Neural cell (in vitro differentiated cells): Measurements from ENCODE around the gene KCNAB1. TPM values are rescaled to one million over a fixed set of nuclear protein-coding genes. Genes with fewer than 3 reads are reported as not detected.

Experiments used
- H2AFZ ChIP-seq: fragments of 200-600, 300-800 bp; sonication (generic), shearing (Covaris generic); 2 replicates; pipeline ENCODE4 v1.6.0; 2014; ENCODE audit warnings: low read depth, mild to moderate bottlenecking, antibody characterized with exemption, low read length, moderate library complexity
- H3F3A ChIP-seq: fragments of 200-600 bp; shearing (Covaris generic); 2 replicates; pipeline ENCODE4 v1.6.1; 2016; ENCODE audit warnings: mild to moderate bottlenecking, moderate library complexity, mixed read lengths, antibody characterized with exemption, low read length; ENCODE audit not compliant: insufficient read depth, poor library complexity, severe bottlenecking
- H3K27ac ChIP-seq: fragments of 200-600, 300-800 bp; sonication (generic), shearing (Covaris generic); 2 replicates; pipeline ENCODE4 v1.5.1; 2014; ENCODE audit warnings: mild to moderate bottlenecking, low read length, moderate library complexity
- H3K27me3 ChIP-seq: fragments of 300-800, 200-600 bp; sonication (generic), shearing (Covaris generic); 2 replicates; pipeline ENCODE4 v1.6.0; 2014; ENCODE audit warnings: mild to moderate bottlenecking, low read depth, low read length, moderate library complexity; ENCODE audit not compliant: insufficient read depth
- H3K36me3 ChIP-seq: fragments of 300-800, 200-600 bp; sonication (generic), shearing (Covaris generic); 2 replicates; pipeline ENCODE4 v1.5.1; 2014; ENCODE audit warnings: mild to moderate bottlenecking, antibody characterized with exemption, low read length, moderate library complexity; ENCODE audit not compliant: insufficient read depth
- H3K4me2 ChIP-seq: fragments of 300-800, 200-600 bp; sonication (generic), shearing (Covaris generic); 2 replicates; pipeline ENCODE4 v1.6.0; 2014; ENCODE audit warnings: mild to moderate bottlenecking, low read length
- H3K4me3 ChIP-seq: fragments of 300-800, 200-600 bp; sonication (generic), shearing (Covaris generic); 2 replicates; pipeline ENCODE4 v1.5.1; 2014; ENCODE audit warnings: mild to moderate bottlenecking, low read length, moderate library complexity
- H3K79me2 ChIP-seq: fragments of 200-600 bp; shearing (Covaris generic); replicated peaks from 2 replicates; pipeline ENCODE4 v1.6.0; 2014; ENCODE audit warnings: mild to moderate bottlenecking, low read length, moderate library complexity; ENCODE audit not compliant: insufficient read depth
- H3K9ac ChIP-seq: fragments of 300-800, 200-600 bp; sonication (generic), shearing (Covaris generic); 2 replicates; pipeline ENCODE4 v1.6.1; 2016; ENCODE audit warnings: mild to moderate bottlenecking, low read length, mixed read lengths
- H3K9me2 ChIP-seq: fragments of 200-600 bp; shearing (Covaris generic); 2 replicates; pipeline ENCODE4 v1.6.1; 2016; ENCODE audit warnings: mild to moderate bottlenecking, low read length, mixed read lengths; ENCODE audit not compliant: insufficient read depth
- H3K9me3 ChIP-seq: fragments of 200-600, 300-800 bp; sonication (generic), shearing (Covaris generic); 2 replicates; pipeline ENCODE4 v1.6.1; 2016; ENCODE audit warnings: mild to moderate bottlenecking, mixed run types, low read length, moderate library complexity, mixed read lengths
- H4K20me1 ChIP-seq: fragments of 200-600 bp; shearing (Covaris generic); 2 replicates; pipeline ENCODE4 v1.6.1; 2016; ENCODE audit warnings: mild to moderate bottlenecking, mixed run types; ENCODE audit not compliant: insufficient read depth
- CTCF ChIP-seq: fragments of 450-650 bp; IDR thresholded peaks from 2 replicates; pipeline ENCODE4 v1.5.1; 2014; ENCODE audit warnings: antibody characterized with exemption, mild to moderate bottlenecking, moderate library complexity; ENCODE audit not compliant: poor library complexity, severe bottlenecking
- EP300 ChIP-seq: fragments of 450-650 bp; conservative IDR thresholded peaks from 2 replicates; pipeline ENCODE4 v1.6.1; 2014; ENCODE audit warnings: antibody characterized with exemption, mild to moderate bottlenecking, moderate library complexity; ENCODE audit not compliant: poor library complexity, severe bottlenecking
- EZH2 ChIP-seq: fragments of 200-600, 300-800 bp; shearing (Covaris generic), sonication (generic); IDR thresholded peaks from 2 replicates; pipeline ENCODE4 v1.6.1; 2014; ENCODE audit warnings: antibody characterized with exemption, low read length, borderline replicate concordance, mild to moderate bottlenecking; ENCODE audit not compliant: insufficient read depth, poor library complexity, severe bottlenecking
- MXI1 ChIP-seq: fragments of 450-650 bp; conservative IDR thresholded peaks from 2 replicates; pipeline ENCODE4 v1.6.1; 2014; ENCODE audit warnings: antibody characterized with exemption, mild to moderate bottlenecking; ENCODE audit not compliant: poor library complexity, severe bottlenecking
- POLR2AphosphoS5 ChIP-seq: IDR thresholded peaks from 2 replicates; pipeline ENCODE4 v1.6.1; 2012
- RAD21 ChIP-seq: fragments of 450-650 bp; conservative IDR thresholded peaks from 2 replicates; pipeline ENCODE4 v1.6.1; 2014; ENCODE audit warnings: antibody characterized with exemption, mild to moderate bottlenecking, moderate library complexity
- SMC3 ChIP-seq: fragments of 450-650 bp; conservative IDR thresholded peaks from 2 replicates; pipeline ENCODE4 v1.6.1; 2014; ENCODE audit warnings: antibody characterized with exemption, mild to moderate bottlenecking, moderate library complexity; ENCODE audit not compliant: poor library complexity
- TAF1 ChIP-seq: IDR thresholded peaks from 2 replicates; pipeline ENCODE4 v1.6.1; 2012; ENCODE audit warnings: low read depth
- polyA plus RNA-seq: library from polyadenylated mRNA; depleted of rRNA; stranded (reverse); fragments of >200 nt; gene quantifications from 2 replicates; pipeline ENCODE4 v1.2.3, GENCODE V29; 2014
- TF ChIP-seq, protein P1 (sequence below): IDR thresholded peaks from 2 replicates; pipeline ENCODE4 v1.6.1; 2012; ENCODE audit warnings: borderline replicate concordance

KCNAB1 gene
- polyA plus RNA-seq, 1 donor from 2014 or later = 14.9 TPM

- no peak overlapping the region for H2AFZ ChIP-seq
- TF ChIP-seq POLR2AphosphoS5 (no peak), EP300 (no peak), MXI1 (no peak), SMC3 (no peak), CTCF (no peak), EZH2 (no peak), RAD21 (no peak), TAF1 (no peak)
- TF ChIP-seq, protein P1, sequence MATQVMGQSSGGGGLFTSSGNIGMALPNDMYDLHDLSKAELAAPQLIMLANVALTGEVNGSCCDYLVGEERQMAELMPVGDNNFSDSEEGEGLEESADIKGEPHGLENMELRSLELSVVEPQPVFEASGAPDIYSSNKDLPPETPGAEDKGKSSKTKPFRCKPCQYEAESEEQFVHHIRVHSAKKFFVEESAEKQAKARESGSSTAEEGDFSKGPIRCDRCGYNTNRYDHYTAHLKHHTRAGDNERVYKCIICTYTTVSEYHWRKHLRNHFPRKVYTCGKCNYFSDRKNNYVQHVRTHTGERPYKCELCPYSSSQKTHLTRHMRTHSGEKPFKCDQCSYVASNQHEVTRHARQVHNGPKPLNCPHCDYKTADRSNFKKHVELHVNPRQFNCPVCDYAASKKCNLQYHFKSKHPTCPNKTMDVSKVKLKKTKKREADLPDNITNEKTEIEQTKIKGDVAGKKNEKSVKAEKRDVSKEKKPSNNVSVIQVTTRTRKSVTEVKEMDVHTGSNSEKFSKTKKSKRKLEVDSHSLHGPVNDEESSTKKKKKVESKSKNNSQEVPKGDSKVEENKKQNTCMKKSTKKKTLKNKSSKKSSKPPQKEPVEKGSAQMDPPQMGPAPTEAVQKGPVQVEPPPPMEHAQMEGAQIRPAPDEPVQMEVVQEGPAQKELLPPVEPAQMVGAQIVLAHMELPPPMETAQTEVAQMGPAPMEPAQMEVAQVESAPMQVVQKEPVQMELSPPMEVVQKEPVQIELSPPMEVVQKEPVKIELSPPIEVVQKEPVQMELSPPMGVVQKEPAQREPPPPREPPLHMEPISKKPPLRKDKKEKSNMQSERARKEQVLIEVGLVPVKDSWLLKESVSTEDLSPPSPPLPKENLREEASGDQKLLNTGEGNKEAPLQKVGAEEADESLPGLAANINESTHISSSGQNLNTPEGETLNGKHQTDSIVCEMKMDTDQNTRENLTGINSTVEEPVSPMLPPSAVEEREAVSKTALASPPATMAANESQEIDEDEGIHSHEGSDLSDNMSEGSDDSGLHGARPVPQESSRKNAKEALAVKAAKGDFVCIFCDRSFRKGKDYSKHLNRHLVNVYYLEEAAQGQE = no peak
- no peaks in the 10 kb centered on the region for H4K20me1 ChIP-seq
- H3K4me2 ChIP-seq = no peak overlapping the region
- no peaks in the 10 kb centered on the region for H3K27me3 ChIP-seq
- no peak overlapping the region for H3K9ac ChIP-seq
- no peak overlapping the region for H3K27ac ChIP-seq
- no peak overlapping the region for H3K4me3 ChIP-seq
- H3K36me3 ChIP-seq = no peaks in the 10 kb centered on the region
- no peaks in the 10 kb centered on the region for H3K9me3 ChIP-seq
- H3K79me2 ChIP-seq = no peaks in the 10 kb centered on the region
- no peaks in the 10 kb centered on the region for H3K9me2 ChIP-seq
- H3F3A ChIP-seq = no peaks in the 10 kb centered on the region
These were observed 63.0 kb downstream of the KCNAB1 start for GRCh38 chr3:156183396-156183795.

GRCh38 chr3:156184156-156184555 lies 63.8 kb downstream of the KCNAB1 start:
- Histone ChIP-seq H3K4me3 (no peak overlapping the region), H3K79me2 (no peaks in the 10 kb centered on the region), H2AFZ (no peak overlapping the region), H4K20me1 (no peaks in the 10 kb centered on the region), H3K27me3 (no peaks in the 10 kb centered on the region), H3F3A (no peaks in the 10 kb centered on the region), H3K9ac (no peak overlapping the region), H3K27ac (no peak overlapping the region), H3K36me3 (no peaks in the 10 kb centered on the region), H3K9me2 (no peaks in the 10 kb centered on the region), H3K9me3 (no peaks in the 10 kb centered on the region), H3K4me2 (no peak overlapping the region)
- TF ChIP-seq MXI1 (no peak), TAF1 (no peak), CTCF (no peak), EP300 (no peak), POLR2AphosphoS5 (no peak), SMC3 (no peak), RAD21 (no peak), EZH2 (no peak)
- TF ChIP-seq, protein P1 = no peak
